H1 (cell line): ENCODE measurements around the gene NXN. TPM values are rescaled to one million over a fixed set of nuclear protein-coding genes. Genes with fewer than 3 reads are reported as not detected.

ENCODE experiments used
- CTCF ChIA-PET: fragments of 300-600 bp; sonication (Branson Sonifier 250); formaldehyde crosslinking; loops from one replicate; lab custom pipeline; 2021; ENCODE audit not compliant: partially characterized antibody; lab: Charles Lee
- POLR2A ChIA-PET: fragments of 300-600 bp; sonication (Branson Sonifier 250); formaldehyde crosslinking; loops from one replicate; lab custom pipeline; 2021; ENCODE audit warnings: inconsistent platforms; ENCODE audit not compliant: partially characterized antibody; lab: Charles Lee
- DNase-seq, 2 experiments: peaks; one replicate each; pipeline versions ENCODE4 v3.0.0 to v3.0.0-alpha.2; 2010 to 2022; ENCODE audit warnings: low spot score in 2 of 2, low read depth in 1 of 2, mixed read lengths in 1 of 2
- FAIRE-seq: peaks from 2 replicates; lab custom pipeline; 2011; peaks lifted over from hg19 to GRCh38; lab: Jason Lieb, UNC
- H2AFZ ChIP-seq: 2 replicates; pipeline ENCODE4 v1.8.1; 2012; ENCODE audit warnings: low read length, inconsistent platforms
- H2AK5ac ChIP-seq: 2 replicates; pipeline ENCODE4 v1.6.1; 2013; ENCODE audit warnings: low read depth, low read length
- H2BK120ac ChIP-seq: replicated peaks from 2 replicates; pipeline ENCODE3; 2013; ENCODE audit warnings: low read depth, low read length, inconsistent platforms
- H2BK12ac ChIP-seq: 2 replicates; pipeline ENCODE4 v1.6.1; 2013; ENCODE audit warnings: low read depth, low read length
- H2BK15ac ChIP-seq: 2 replicates; pipeline ENCODE4 v1.6.1; 2013; ENCODE audit warnings: low read length
- H2BK20ac ChIP-seq: 2 replicates; pipeline ENCODE4 v1.6.1; 2013; ENCODE audit warnings: low read length
- H2BK5ac ChIP-seq: 2 replicates; pipeline ENCODE4 v1.6.1; 2013; ENCODE audit warnings: low read depth, low read length
- H3K14ac ChIP-seq: 2 replicates; pipeline ENCODE4 v1.6.1; 2013; ENCODE audit warnings: inconsistent platforms; ENCODE audit not compliant: insufficient read length
- H3K18ac ChIP-seq: 2 replicates; pipeline ENCODE4 v1.6.1; 2013; ENCODE audit warnings: low read length; ENCODE audit errors: extremely low read depth
- H3K23ac ChIP-seq: 2 replicates; pipeline ENCODE4 v1.6.1; 2013; ENCODE audit warnings: inconsistent platforms; ENCODE audit not compliant: insufficient read length
- H3K23me2 ChIP-seq: 2 replicates; pipeline ENCODE4 v1.6.1; 2013; ENCODE audit warnings: low read depth, low read length
- H3K27ac ChIP-seq: 2 replicates; pipeline ENCODE4 v1.6.1; 2011; ENCODE audit warnings: low read depth, low read length, inconsistent platforms
- H3K27me3 ChIP-seq, 4 experiments: replicated peaks in 1 of 4; 1 replicate in 1 of 4; 2 replicates in 3 of 4; pipeline versions ENCODE4 v1.6.1 to v1.8.1; 2011 to 2013; ENCODE audit warnings: low read length in 3 of 4, mild to moderate bottlenecking in 3 of 4, inconsistent platforms in 2 of 4, mixed read lengths in 2 of 4, moderate library complexity in 1 of 4; ENCODE audit not compliant: control insufficient read depth in 3 of 4, insufficient read depth in 3 of 4; ENCODE audit errors: extremely low read depth in 1 of 4
- H3K36me3 ChIP-seq, 4 experiments: 2 replicates each; pipeline versions ENCODE4 v1.6.1 to v1.8.1; 2011 to 2013; ENCODE audit warnings: mild to moderate bottlenecking in 4 of 4, low read length in 3 of 4, moderate library complexity in 2 of 4, control low read depth in 1 of 4, inconsistent platforms in 1 of 4; ENCODE audit not compliant: insufficient read depth in 4 of 4, control insufficient read depth in 2 of 4
- H3K4ac ChIP-seq: replicated peaks from 2 replicates; pipeline ENCODE3; 2013; ENCODE audit warnings: low read length, low read depth, mixed read lengths, inconsistent platforms; ENCODE audit not compliant: insufficient read length
- H3K4me1 ChIP-seq, 4 experiments: replicated peaks in 1 of 4; 1 replicate in 1 of 4; 2 replicates in 3 of 4; pipeline versions ENCODE4 v1.6.1 to v1.8.1; 2011 to 2013; ENCODE audit warnings: low read length in 3 of 4, inconsistent platforms in 2 of 4, mixed read lengths in 1 of 4; ENCODE audit not compliant: insufficient read depth in 4 of 4, control insufficient read depth in 3 of 4
- H3K4me2 ChIP-seq, 2 experiments: 2 replicates each; pipeline versions ENCODE4 v1.6.1 to v1.8.1; 2011 to 2013; ENCODE audit warnings: low read depth in 2 of 2, low read length in 2 of 2, control low read depth in 1 of 2, inconsistent platforms in 1 of 2, mild to moderate bottlenecking in 1 of 2; ENCODE audit not compliant: insufficient read depth in 1 of 2
- H3K4me3 ChIP-seq, 4 experiments: fragments of 200-600, 300-600 bp in 1 of 4; sonication (generic), shearing (Covaris generic), sonication (Bioruptor Twin) in 1 of 4; 2 replicates each; pipeline versions ENCODE4 v1.5.1 to v1.8.1; 2011 to 2016; ENCODE audit warnings: low read length in 4 of 4, low read depth in 3 of 4, control low read depth in 2 of 4, inconsistent platforms in 2 of 4, mild to moderate bottlenecking in 2 of 4, mixed read lengths in 1 of 4, moderate library complexity in 1 of 4; ENCODE audit not compliant: insufficient read depth in 2 of 4; ENCODE audit errors: extremely low read depth in 1 of 4
- H3K56ac ChIP-seq: replicated peaks from 2 replicates; pipeline ENCODE3; 2013; ENCODE audit warnings: low read depth, mild to moderate bottlenecking, mixed read lengths, low read length, inconsistent platforms; ENCODE audit not compliant: insufficient read length
- H3K79me1 ChIP-seq: 2 replicates; pipeline ENCODE4 v1.6.1; 2013; ENCODE audit warnings: low read depth, low read length, control low read depth
- H3K79me2 ChIP-seq, 2 experiments: 2 replicates each; pipeline versions ENCODE4 v1.6.1 to v1.8.1; 2012 to 2013; ENCODE audit warnings: low read length in 2 of 2, mild to moderate bottlenecking in 2 of 2, inconsistent platforms in 1 of 2; ENCODE audit not compliant: insufficient read depth in 2 of 2, control insufficient read depth in 1 of 2
- H3K9ac ChIP-seq, 4 experiments: replicated peaks in 1 of 4; 1 replicate in 1 of 4; 2 replicates in 3 of 4; pipeline versions ENCODE4 v1.6.1 to v1.8.1; 2011 to 2013; ENCODE audit warnings: low read depth in 3 of 4, low read length in 3 of 4, control low read depth in 2 of 4, mild to moderate bottlenecking in 2 of 4, moderate library complexity in 2 of 4, inconsistent platforms in 1 of 4; ENCODE audit errors: extremely low read depth in 1 of 4
- H3K9me3 ChIP-seq, 2 experiments: 2 replicates each; pipeline versions ENCODE4 v1.6.1 to v1.8.1; 2012 to 2013; ENCODE audit warnings: mild to moderate bottlenecking in 2 of 2, moderate library complexity in 2 of 2, control low read depth in 1 of 2, inconsistent platforms in 1 of 2, low read depth in 1 of 2, low read length in 1 of 2, mixed read lengths in 1 of 2; ENCODE audit not compliant: insufficient read depth in 2 of 2
- H4K20me1 ChIP-seq, 2 experiments: replicated peaks in 1 of 2; 2 replicates each; pipeline versions ENCODE3 to v1.8.1; 2011 to 2013; ENCODE audit warnings: inconsistent platforms in 2 of 2, low read length in 2 of 2, mild to moderate bottlenecking in 1 of 2; ENCODE audit not compliant: insufficient read depth in 2 of 2, control insufficient read depth in 1 of 2
- H4K5ac ChIP-seq: 2 replicates; pipeline ENCODE4 v1.6.1; 2013; ENCODE audit warnings: low read length, low read depth, mixed read lengths, inconsistent platforms; ENCODE audit not compliant: insufficient read length
- H4K8ac ChIP-seq: 2 replicates; pipeline ENCODE4 v1.8.0; 2013; ENCODE audit warnings: mild to moderate bottlenecking, moderate library complexity, low read length, inconsistent platforms; ENCODE audit not compliant: insufficient read depth; ENCODE audit errors: extremely low read depth
- H4K91ac ChIP-seq: replicated peaks from 2 replicates; pipeline ENCODE3; 2013; ENCODE audit warnings: low read length, mixed read lengths, inconsistent platforms; ENCODE audit not compliant: insufficient read length
- WGBS, 2 experiments: shearing (Covaris generic) in 1 of 2; methylation state at CpG; one replicate each; pipeline versions ENCODE4 v1.1.6 to v1.1.7; 2013 to 2015; ENCODE audit warnings: low lambda C conversion rate in 2 of 2, mixed read lengths in 2 of 2, inconsistent platforms in 1 of 2, low coverage in 1 of 2, missing lambda C conversion rate in 1 of 2; ENCODE audit not compliant: insufficient replicate concordance in 2 of 2, insufficient coverage in 1 of 2, insufficient read length in 1 of 2; ENCODE audit errors: extremely low coverage in 1 of 2, missing lambda C conversion rate in 1 of 2; 5-methylcytosine and 5-hydroxymethylcytosine counted together
- polyA plus RNA-seq, 7 experiments: library from polyadenylated mRNA; depleted of rRNA in 3 of 7; stranded (reverse) in 5 of 7; unstranded in 2 of 7; fragments of >200 nt in 5 of 7; fragments of 200-250 nt in 2 of 7; gene quantifications; 1 replicate in 5 of 7; 2 replicates in 1 of 7; 4 replicates in 1 of 7; pipeline versions ENCODE4 v1.2.1 to v1.2.3, GENCODE V29; 2011 to 2013; ENCODE audit warnings: missing spikeins in 2 of 7, mixed read lengths in 2 of 7
- total RNA-seq: library from RNA; stranded (reverse); fragmentation: NEBNext Ultra II Directional; extraction: Animal tissue kit (Norgen Biotek cat#: 25700); gene quantifications from 2 replicates; pipeline ENCODE4 v1.2.1, GENCODE V29; 2021

The NXN gene
- total and polyA plus RNA-seq, 2 of the 8 experiments (the other 6 are each of a cell fraction or from before 2014, with no cell fraction given), result 94.1 to 107 TPM

- H3K23me2 ChIP-seq, result no peaks in the 10 kb centered on the region
- no peak overlapping the region for H4K5ac ChIP-seq
- 91% methylated on average over 9 of the region's 9 CpGs; no CpG with 5 or more reads in 1 of the 2 experiments for WGBS, 2 experiments
- no peak overlapping the region for H3K4me3 ChIP-seq
- H3K18ac ChIP-seq, result no peak overlapping the region
- H3K23ac ChIP-seq, result no peak overlapping the region
- POLR2A ChIA-PET, result interaction anchor here (0.7 to 4.1 kb wide), 10 partner anchors 10 to 205 kb away, joined by 3 to 21 read pairs (median 4); partner anchors contain the start of genes GLOD4, MRM3, NXN and TIMM22
- H2BK20ac ChIP-seq, result no peak overlapping the region
- H2BK15ac ChIP-seq, result no peak overlapping the region
- H2BK120ac ChIP-seq, result no peak overlapping the region
- peaks cover 0 to 13% (median 3%) of the 10 kb centered on the region in 4 experiments; a peak in 6 of 7 replicates for H3K4me1 ChIP-seq
- H3K14ac ChIP-seq, result no peak overlapping the region
- H3K27ac ChIP-seq, result no peak overlapping the region
- H3K36me3 ChIP-seq, result peaks cover 4 to 21% (median 13%) of the 10 kb centered on the region in 4 experiments; a peak in 7 of 8 replicates
- 0 out of 2 replicates have a peak overlapping the region, but pooled peaks have one; percentile 6 for H2BK12ac ChIP-seq
- H3K79me1 ChIP-seq, result no peaks in the 10 kb centered on the region; the same call in 1 of the 2 replicates
- CTCF ChIA-PET, result interaction anchor here (0.9 to 17.5 kb wide), 4 partner anchors 87 to 204 kb away, joined by 3 to 258 read pairs (median 24); partner anchors contain the start of genes NXN and TIMM22
- no peaks in the 10 kb centered on the region for H3K79me2 ChIP-seq
- no peaks in the 10 kb centered on the region for H3K27me3 ChIP-seq
- no peak for FAIRE-seq
- H3K9ac ChIP-seq, result no peak overlapping the region
- no peak overlapping the region for H2AFZ ChIP-seq
- no peak overlapping the region for H3K56ac ChIP-seq
- H2BK5ac ChIP-seq, result no peak overlapping the region
- no peaks in the 10 kb centered on the region for H3K9me3 ChIP-seq
- no peak overlapping the region; the same call in 1 of the 2 replicates for H4K8ac ChIP-seq
- H3K4ac ChIP-seq, result no peak overlapping the region
- H3K4me2 ChIP-seq, result no peak overlapping the region
- no peak for DNase-seq
- H4K20me1 ChIP-seq, result peaks cover 0 to 9% of the 10 kb centered on the region in 2 experiments
- no peak overlapping the region for H2AK5ac ChIP-seq
- H4K91ac ChIP-seq, result no peak overlapping the region
These were observed 187.3 kb downstream of the NXN start for GRCh38 chr17:792277-792676.
